ENCODE measurements around the gene ATP10A. TPM values are rescaled to one million over a fixed set of nuclear protein-coding genes. Genes with fewer than 3 reads are reported as not detected.

The ATP10A gene
- polyA plus RNA-seq, 1 donor (not counting 4 experiments of a cell fraction or from before 2014, with no cell fraction given) = not detected

GRCh38 chr15:25892126-25892525, 29.0 kb upstream of the ATP10A start:
- Histone ChIP-seq H3K4me2 (ENCODE audit: control insufficient read depth, extremely low read depth, insufficient read depth, low read depth, low read length) (no peak overlapping the region), H3K9ac (ENCODE audit: control insufficient read depth, extremely low read depth, insufficient read depth, low read length) (no peak overlapping the region), H3K79me2 (ENCODE audit: control insufficient read depth, insufficient read depth, low read length) (no peaks in the 10 kb centered on the region), H3K9me1 (ENCODE audit: control insufficient read depth, extremely low read depth, insufficient read depth, low read length) (no peaks in the 10 kb centered on the region), H3K27ac (ENCODE audit: control insufficient read depth, insufficient read depth, low read length) (no peak overlapping the region), H3K9me3 (ENCODE audit: control insufficient read depth, low read depth, low read length) (peaks cover under 1% of the 10 kb centered on the region), H3K36me3 (ENCODE audit: control insufficient read depth in 2 of 2, extremely low read depth in 1 of 2, insufficient read depth in 2 of 2, low read length in 2 of 2) (no peaks in the 10 kb centered on the region), H2AFZ (ENCODE audit: control insufficient read depth, low read length) (no peak overlapping the region), H3K4me3 (ENCODE audit: control insufficient read depth in 2 of 3, extremely low read depth in 1 of 3, insufficient read depth in 2 of 3, low read depth in 1 of 3, low read length in 3 of 3) (no peak overlapping the region), H4K20me1 (ENCODE audit: control insufficient read depth, extremely low read depth, insufficient read depth, low read length) (no peaks in the 10 kb centered on the region), H3K27me3 (ENCODE audit: control insufficient read depth, extremely low read depth, insufficient read depth, low read length) (no peaks in the 10 kb centered on the region), H3K4me1 (ENCODE audit: control insufficient read depth, extremely low read depth, insufficient read depth, low read length) (no peaks in the 10 kb centered on the region)
- DNase-seq (ENCODE audit: low read depth, low spot score) (no peak), FAIRE-seq (no peak)
- dilution Hi-C loops (cut with MboI; ENCODE audit: extremely low pct_ligation_motif_present, low sequenced_read_pairs) = no loop called here
- TF ChIP-seq EZH2 (IDR thresholded peaks at IDR 0.05; ENCODE audit: low read length) (no peak), CTCF (optimal IDR thresholded peaks at IDR 0.05 in 1 of 3, IDR thresholded peaks at IDR 0.05 in 1 of 3, conservative IDR thresholded peaks at IDR 0.05 in 1 of 3; ENCODE audit: extremely low read depth in 1 of 3, insufficient read depth in 2 of 3, low read length in 3 of 3) (no peak)

- H3K27ac ChIP-seq (ENCODE audit: control insufficient read depth, insufficient read depth, low read length) = no peak overlapping the region
- no peaks in the 10 kb centered on the region for H3K9me3 ChIP-seq (ENCODE audit: control insufficient read depth, low read depth, low read length)
- H3K4me2 ChIP-seq (ENCODE audit: control insufficient read depth, extremely low read depth, insufficient read depth, low read depth, low read length) = no peak overlapping the region
- no peaks in the 10 kb centered on the region for H3K4me1 ChIP-seq (ENCODE audit: control insufficient read depth, extremely low read depth, insufficient read depth, low read length)
- TF ChIP-seq EZH2 (IDR thresholded peaks at IDR 0.05; ENCODE audit: low read length) = no peak
- TF ChIP-seq CTCF (optimal IDR thresholded peaks at IDR 0.05 in 1 of 3, IDR thresholded peaks at IDR 0.05 in 1 of 3, conservative IDR thresholded peaks at IDR 0.05 in 1 of 3; ENCODE audit: extremely low read depth in 1 of 3, insufficient read depth in 2 of 3, low read length in 3 of 3) = no peak
- dilution Hi-C loops (cut with MboI; ENCODE audit: extremely low pct_ligation_motif_present, low sequenced_read_pairs) = no loop called here
- no peaks in the 10 kb centered on the region for H3K36me3 ChIP-seq (ENCODE audit: control insufficient read depth in 2 of 2, extremely low read depth in 1 of 2, insufficient read depth in 2 of 2, low read length in 2 of 2)
- H2AFZ ChIP-seq (ENCODE audit: control insufficient read depth, low read length) = no peak overlapping the region
- no peak for FAIRE-seq
- H3K79me2 ChIP-seq (ENCODE audit: control insufficient read depth, insufficient read depth, low read length) = no peaks in the 10 kb centered on the region
- DNase-seq (ENCODE audit: low read depth, low spot score) = no peak
- H3K9me1 ChIP-seq (ENCODE audit: control insufficient read depth, extremely low read depth, insufficient read depth, low read length) = no peaks in the 10 kb centered on the region
- H3K27me3 ChIP-seq (ENCODE audit: control insufficient read depth, extremely low read depth, insufficient read depth, low read length) = no peaks in the 10 kb centered on the region
- no peak overlapping the region for H3K4me3 ChIP-seq (ENCODE audit: control insufficient read depth in 2 of 3, extremely low read depth in 1 of 3, insufficient read depth in 2 of 3, low read depth in 1 of 3, low read length in 3 of 3)
- no peaks in the 10 kb centered on the region for H4K20me1 ChIP-seq (ENCODE audit: control insufficient read depth, extremely low read depth, insufficient read depth, low read length)
- H3K9ac ChIP-seq (ENCODE audit: control insufficient read depth, extremely low read depth, insufficient read depth, low read length) = no peak overlapping the region
Observed at GRCh38 chr15:25891081-25891480, 28.0 kb upstream of the ATP10A start.
